IPS-18c (cell line): ENCODE data around the gene SOX6.

Source experiments
- H3K4me3 ChIP-seq: 2 replicates; pipeline ENCODE4 v1.7.0; 2013; ENCODE audit warnings: low read depth, mild to moderate bottlenecking, low read length, moderate library complexity; ENCODE audit not compliant: insufficient read depth
- H3K9me3 ChIP-seq: one replicate; pipeline ENCODE4 v1.6.1; 2013; ENCODE audit warnings: mild to moderate bottlenecking, low read length, moderate library complexity; ENCODE audit not compliant: control insufficient read depth, insufficient read depth

Gene SOX6

GRCh38 chr11:16299390-16299789 lies 57.0 kb downstream of the SOX6 start:
- no peak overlapping the region for H3K4me3 ChIP-seq
- H3K9me3 ChIP-seq, result no peaks in the 10 kb centered on the region

GRCh38 chr11:16297332-16297731 lies 59.0 kb downstream of the SOX6 start:
- Histone ChIP-seq H3K9me3 (no peaks in the 10 kb centered on the region), H3K4me3 (no peak overlapping the region)

- Histone ChIP-seq H3K9me3 (no peaks in the 10 kb centered on the region), H3K4me3 (no peak overlapping the region)
Measured at GRCh38 chr11:16296273-16296672, 60.1 kb downstream of the SOX6 start.

GRCh38 chr11:16295592-16295991 lies 60.8 kb downstream of the SOX6 start:
- Histone ChIP-seq H3K4me3 (no peak overlapping the region), H3K9me3 (no peaks in the 10 kb centered on the region)

GRCh38 chr11:16293204-16293681 lies 63.1 kb downstream of the SOX6 start:
- Histone ChIP-seq H3K9me3 (no peaks in the 10 kb centered on the region), H3K4me3 (no peak overlapping the region)

GRCh38 chr11:16292167-16292859 lies 64.0 kb downstream of the SOX6 start:
- no peak overlapping the region for H3K4me3 ChIP-seq
- H3K9me3 ChIP-seq, result no peaks in the 10 kb centered on the region

- H3K4me3 ChIP-seq, result no peak overlapping the region
- no peaks in the 10 kb centered on the region for H3K9me3 ChIP-seq
Measured at GRCh38 chr11:16291729-16292128, 64.6 kb downstream of the SOX6 start.

GRCh38 chr11:16289541-16289940 lies 66.8 kb downstream of the SOX6 start:
- H3K4me3 ChIP-seq, result no peak overlapping the region
- no peaks in the 10 kb centered on the region for H3K9me3 ChIP-seq

GRCh38 chr11:16287630-16288280 lies 68.6 kb downstream of the SOX6 start:
- H3K4me3 ChIP-seq, result no peak overlapping the region
- H3K9me3 ChIP-seq, result no peaks in the 10 kb centered on the region

- H3K9me3 ChIP-seq, result no peaks in the 10 kb centered on the region
- H3K4me3 ChIP-seq, result no peak overlapping the region
Measured at GRCh38 chr11:16286095-16286494, 70.3 kb downstream of the SOX6 start.

- Histone ChIP-seq H3K4me3 (no peak overlapping the region), H3K9me3 (no peaks in the 10 kb centered on the region)
Measured at GRCh38 chr11:16280256-16280682, 76.1 kb downstream of the SOX6 start.

GRCh38 chr11:16279524-16279923 lies 76.8 kb downstream of the SOX6 start:
- Histone ChIP-seq H3K9me3 (no peaks in the 10 kb centered on the region), H3K4me3 (no peak overlapping the region)

- H3K9me3 ChIP-seq, result no peaks in the 10 kb centered on the region
- H3K4me3 ChIP-seq, result no peak overlapping the region
Measured at GRCh38 chr11:16278979-16279378, 77.4 kb downstream of the SOX6 start.

GRCh38 chr11:16278273-16278672 lies 78.1 kb downstream of the SOX6 start:
- H3K9me3 ChIP-seq, result no peaks in the 10 kb centered on the region

GRCh38 chr11:16276251-16276650 lies 80.1 kb downstream of the SOX6 start:
- no peaks in the 10 kb centered on the region for H3K9me3 ChIP-seq
- H3K4me3 ChIP-seq, result no peak overlapping the region

More at GRCh38 chr11:16278273-16278672, 78.1 kb downstream of the SOX6 start:
- no peak overlapping the region for H3K4me3 ChIP-seq

- Histone ChIP-seq H3K9me3 (no peaks in the 10 kb centered on the region), H3K4me3 (no peak overlapping the region)
Measured at GRCh38 chr11:16271258-16271657, 85.1 kb downstream of the SOX6 start.

- no peaks in the 10 kb centered on the region for H3K9me3 ChIP-seq
- H3K4me3 ChIP-seq, result no peak overlapping the region
Measured at GRCh38 chr11:16266021-16266420, 90.3 kb downstream of the SOX6 start.

- Histone ChIP-seq H3K9me3 (no peaks in the 10 kb centered on the region), H3K4me3 (no peak overlapping the region)
Measured at GRCh38 chr11:16265022-16265421, 91.3 kb downstream of the SOX6 start.

GRCh38 chr11:16262645-16262955 lies 93.7 kb downstream of the SOX6 start:
- Histone ChIP-seq H3K9me3 (no peaks in the 10 kb centered on the region), H3K4me3 (no peak overlapping the region)
